Activated naive CD8-positive, alpha-beta T cell treated with anti-CD3 and anti-CD28 coated beads, Interleukin-2, amount 50 U/mL, for 16 hours (primary cell): Measurements from ENCODE around the gene FCHSD1.

Experiments
- DNase-seq: peaks from one replicate; pipeline ENCODE4 v3.0.0-alpha.2; 2020; ENCODE audit warnings: low read depth, low spot score

The FCHSD1 gene

GRCh38 chr5:141672841-141673813, 21.9 kb upstream of the FCHSD1 start:
- DNase-seq, result no peak

GRCh38 chr5:141672071-141672840, 21.0 kb upstream of the FCHSD1 start:
- no peak for DNase-seq

- no peak for DNase-seq
Measured at GRCh38 chr5:141669520-141669919, 18.3 kb upstream of the FCHSD1 start.

GRCh38 chr5:141668601-141669265, 17.5 kb upstream of the FCHSD1 start:
- no peak for DNase-seq

- DNase-seq, result no peak
Measured at GRCh38 chr5:141665995-141666940, 15.1 kb upstream of the FCHSD1 start.

- DNase-seq, result peak; percentile 32
Measured at GRCh38 chr5:141664733-141665461, 13.7 kb upstream of the FCHSD1 start.

GRCh38 chr5:141663506-141663905, 12.3 kb upstream of the FCHSD1 start:
- no peak for DNase-seq

GRCh38 chr5:141662028-141662427, 10.8 kb upstream of the FCHSD1 start:
- DNase-seq, result no peak

GRCh38 chr5:141657937-141658545, 6.8 kb upstream of the FCHSD1 start:
- no peak for DNase-seq

GRCh38 chr5:141657404-141657803, 6.2 kb upstream of the FCHSD1 start:
- no peak for DNase-seq

GRCh38 chr5:141656396-141656795, 5.2 kb upstream of the FCHSD1 start:
- DNase-seq, result no peak

- DNase-seq, result no peak
Measured at GRCh38 chr5:141655020-141655419, 3.8 kb upstream of the FCHSD1 start.

GRCh38 chr5:141654298-141654697, 3.1 kb upstream of the FCHSD1 start:
- DNase-seq, result no peak

GRCh38 chr5:141651728-141652105, 499 bp upstream of the FCHSD1 start:
- DNase-seq, result no peak

- DNase-seq, result no peak
Measured at GRCh38 chr5:141649972-141650371, 1.2 kb downstream of the FCHSD1 start.

GRCh38 chr5:141649056-141649688, 2.0 kb downstream of the FCHSD1 start:
- DNase-seq, result no peak

- no peak for DNase-seq
Measured at GRCh38 chr5:141647851-141648250, 3.4 kb downstream of the FCHSD1 start.

GRCh38 chr5:141647242-141647641, 4.0 kb downstream of the FCHSD1 start:
- no peak for DNase-seq

- DNase-seq, result no peak
Measured at GRCh38 chr5:141646026-141646425, 5.2 kb downstream of the FCHSD1 start.
